ENCODE data around the gene TBC1D10A.

DNA sequence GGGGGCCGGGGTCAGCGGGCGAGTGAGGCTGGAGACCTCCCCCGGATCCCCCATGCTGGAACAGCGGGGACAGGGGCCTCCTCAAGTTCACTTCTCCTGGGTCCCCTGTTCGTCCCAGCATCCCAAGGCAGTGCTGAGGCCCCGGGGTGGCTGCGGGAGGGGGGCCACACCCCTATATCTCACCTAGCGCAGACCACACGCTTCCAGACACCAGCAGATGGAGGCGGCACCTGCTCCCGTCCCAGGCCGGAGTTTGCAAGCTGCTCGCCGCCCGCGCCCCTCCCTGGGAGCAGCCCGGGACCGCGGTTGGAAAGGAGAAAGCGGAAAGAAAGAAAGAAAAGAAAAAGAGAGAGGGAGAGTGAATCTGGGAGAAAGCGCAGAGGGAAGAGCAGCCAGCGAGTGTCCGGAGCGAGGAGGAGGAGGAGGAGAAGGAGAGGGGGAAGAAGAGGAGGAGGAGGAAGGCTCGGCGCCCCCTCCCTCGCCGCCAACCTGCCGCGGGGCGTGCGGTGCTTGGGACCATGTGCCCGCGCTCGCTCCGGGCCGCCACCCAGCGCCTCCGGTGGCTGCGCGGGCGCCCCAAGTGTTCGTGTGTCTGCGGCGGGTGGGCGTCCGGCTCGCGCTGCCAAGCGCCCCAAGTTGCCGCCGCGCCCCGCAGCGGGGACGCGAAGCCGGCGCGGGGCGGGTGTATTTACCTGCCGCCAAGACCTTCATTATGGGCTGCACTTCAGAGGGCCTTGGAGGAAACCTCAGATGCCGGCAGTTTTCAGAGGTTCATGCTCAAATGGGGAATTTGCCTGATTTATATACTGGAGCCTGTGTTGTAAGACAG is 80.5 kb downstream of the TBC1D10A start, which contains the start of gene LIF:
- TF ChIP-seq, protein P1, sequence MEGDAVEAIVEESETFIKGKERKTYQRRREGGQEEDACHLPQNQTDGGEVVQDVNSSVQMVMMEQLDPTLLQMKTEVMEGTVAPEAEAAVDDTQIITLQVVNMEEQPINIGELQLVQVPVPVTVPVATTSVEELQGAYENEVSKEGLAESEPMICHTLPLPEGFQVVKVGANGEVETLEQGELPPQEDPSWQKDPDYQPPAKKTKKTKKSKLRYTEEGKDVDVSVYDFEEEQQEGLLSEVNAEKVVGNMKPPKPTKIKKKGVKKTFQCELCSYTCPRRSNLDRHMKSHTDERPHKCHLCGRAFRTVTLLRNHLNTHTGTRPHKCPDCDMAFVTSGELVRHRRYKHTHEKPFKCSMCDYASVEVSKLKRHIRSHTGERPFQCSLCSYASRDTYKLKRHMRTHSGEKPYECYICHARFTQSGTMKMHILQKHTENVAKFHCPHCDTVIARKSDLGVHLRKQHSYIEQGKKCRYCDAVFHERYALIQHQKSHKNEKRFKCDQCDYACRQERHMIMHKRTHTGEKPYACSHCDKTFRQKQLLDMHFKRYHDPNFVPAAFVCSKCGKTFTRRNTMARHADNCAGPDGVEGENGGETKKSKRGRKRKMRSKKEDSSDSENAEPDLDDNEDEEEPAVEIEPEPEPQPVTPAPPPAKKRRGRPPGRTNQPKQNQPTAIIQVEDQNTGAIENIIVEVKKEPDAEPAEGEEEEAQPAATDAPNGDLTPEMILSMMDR (conservative IDR thresholded peaks at IDR 0.05; ENCODE audit: low read depth, low read length), result no peak
- TF ChIP-seq EZH2 (IDR thresholded peaks at IDR 0.05; ENCODE audit: low read length, unreplicated experiment) (no peak), EZH2phosphoT487 (IDR thresholded peaks at IDR 0.05; ENCODE audit: borderline replicate concordance, low read length) (no peak)

All from PC-3 (cell line).